ENCODE measurements around the gene UQCR10.

DNA sequence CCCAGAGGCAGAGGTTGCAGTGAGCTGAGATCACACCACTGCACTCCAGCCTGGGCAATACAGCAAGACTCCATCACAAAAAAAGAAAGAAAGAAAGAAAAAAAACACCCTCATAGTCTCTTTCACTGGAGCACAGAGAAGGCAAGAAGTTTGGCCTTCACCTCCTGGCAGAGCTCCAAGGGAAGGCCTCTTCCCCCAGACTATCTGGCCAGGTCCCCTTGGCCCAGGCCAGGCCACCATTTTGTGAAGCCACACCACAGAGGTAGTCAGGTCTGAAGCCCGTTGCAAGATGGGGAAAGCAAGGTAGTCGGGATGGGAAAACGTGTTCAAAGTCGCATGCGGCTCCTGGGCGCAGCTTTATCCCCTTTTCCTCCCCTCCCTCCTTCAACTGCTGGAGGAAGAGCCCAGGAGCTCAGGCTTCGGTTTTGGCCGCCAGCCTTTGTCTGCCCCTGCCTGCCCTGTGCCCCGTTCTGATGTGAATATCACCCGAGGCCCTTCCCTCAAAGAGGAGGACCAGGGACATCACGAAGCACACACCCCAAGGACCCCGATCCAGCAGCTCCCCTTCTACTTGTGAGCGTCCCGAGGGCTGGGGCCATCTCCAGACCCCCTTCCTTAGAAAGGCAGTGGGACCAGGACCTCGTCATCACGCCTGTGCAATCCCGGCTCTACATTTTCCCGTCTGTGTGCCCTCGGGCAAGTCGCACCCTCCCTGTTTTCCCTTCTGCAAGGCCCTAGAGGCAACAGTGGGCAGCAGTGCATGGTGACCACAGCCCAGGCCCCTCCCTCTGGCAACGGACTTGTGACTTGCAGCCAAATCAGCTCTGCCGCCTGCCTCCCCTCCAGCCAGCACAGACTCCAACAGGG is 29.7 kb upstream of the UQCR10 start:
- no peak for TF ChIP-seq CTCF (conservative IDR thresholded peaks at IDR 0.05; ENCODE audit: low read depth, low read length)
- no peak for TF ChIP-seq EZH2 (IDR thresholded peaks at IDR 0.05; ENCODE audit: borderline replicate concordance, low read depth, low read length, poor library complexity, severe bottlenecking)
